ENCODE data around the gene MAP3K4. TPM values are rescaled to one million over a fixed set of nuclear protein-coding genes. Genes with fewer than 3 reads are reported as not detected.

Gene MAP3K4
- total RNA-seq, 1 donor from 2014 or later: 31.9 TPM

GRCh38 chr6:161128230-161128629 lies 136.7 kb downstream of the MAP3K4 start:
- no peak overlapping the region for H3K4me3 ChIP-seq (ENCODE audit: low read depth, low read length)
- no peak for TF ChIP-seq CTCF (conservative IDR thresholded peaks at IDR 0.05; ENCODE audit: low read depth, low read length)
- DNase-seq (ENCODE audit: low read depth): no peak

- no peak for TF ChIP-seq CTCF (conservative IDR thresholded peaks at IDR 0.05; ENCODE audit: low read depth, low read length)
- no peak for DNase-seq (ENCODE audit: low read depth)
- H3K4me3 ChIP-seq (ENCODE audit: low read depth, low read length): no peak overlapping the region
Measured at GRCh38 chr6:161128680-161129196, 137.2 kb downstream of the MAP3K4 start.

DNA sequence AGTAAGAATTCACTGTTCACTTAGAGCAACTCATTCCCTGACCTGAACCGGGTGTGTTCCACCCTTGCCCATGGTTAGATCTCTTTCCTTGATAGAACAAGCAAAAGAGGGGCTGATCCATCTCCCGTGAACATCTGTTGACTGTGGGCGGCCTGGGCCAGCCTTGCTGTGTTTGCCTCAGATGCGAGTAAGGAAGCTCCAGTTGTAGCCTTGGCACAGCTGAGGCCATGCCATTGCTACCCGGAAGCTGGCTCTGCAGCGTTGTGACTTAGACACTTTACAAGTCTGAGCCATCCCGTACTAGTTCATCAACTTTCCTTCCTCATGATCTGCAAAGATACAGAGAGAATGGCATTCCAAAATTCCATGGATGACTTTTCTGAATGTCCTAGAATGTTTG lies 139.0 kb downstream of the MAP3K4 start:
- no peak for TF ChIP-seq CTCF (conservative IDR thresholded peaks at IDR 0.05; ENCODE audit: low read depth, low read length)
- H3K4me3 ChIP-seq (ENCODE audit: low read depth, low read length): no peak overlapping the region
- no peak for DNase-seq (ENCODE audit: low read depth)

GRCh38 chr6:161130967-161131766 lies 139.6 kb downstream of the MAP3K4 start:
- DNase-seq (ENCODE audit: low read depth): no peak
- H3K4me3 ChIP-seq (ENCODE audit: low read depth, low read length): no peak overlapping the region
- TF ChIP-seq CTCF (conservative IDR thresholded peaks at IDR 0.05; ENCODE audit: low read depth, low read length): no peak

GRCh38 chr6:161132384-161132783 lies 140.8 kb downstream of the MAP3K4 start:
- DNase-seq (ENCODE audit: low read depth): no peak
- H3K4me3 ChIP-seq (ENCODE audit: low read depth, low read length): no peak overlapping the region
- TF ChIP-seq CTCF (conservative IDR thresholded peaks at IDR 0.05; ENCODE audit: low read depth, low read length): no peak

GRCh38 chr6:161133963-161134362 lies 142.4 kb downstream of the MAP3K4 start:
- DNase-seq (ENCODE audit: low read depth): no peak
- TF ChIP-seq CTCF (conservative IDR thresholded peaks at IDR 0.05; ENCODE audit: low read depth, low read length): no peak
- H3K4me3 ChIP-seq (ENCODE audit: low read depth, low read length): no peak overlapping the region
